ENCODE data around the gene NFIX. TPM values are rescaled to one million over a fixed set of nuclear protein-coding genes. Genes with fewer than 3 reads are reported as not detected.

NFIX gene
- total RNA-seq, 4 donors from 2014 or later: 31.9 to 128 (median 105) TPM

DNA sequence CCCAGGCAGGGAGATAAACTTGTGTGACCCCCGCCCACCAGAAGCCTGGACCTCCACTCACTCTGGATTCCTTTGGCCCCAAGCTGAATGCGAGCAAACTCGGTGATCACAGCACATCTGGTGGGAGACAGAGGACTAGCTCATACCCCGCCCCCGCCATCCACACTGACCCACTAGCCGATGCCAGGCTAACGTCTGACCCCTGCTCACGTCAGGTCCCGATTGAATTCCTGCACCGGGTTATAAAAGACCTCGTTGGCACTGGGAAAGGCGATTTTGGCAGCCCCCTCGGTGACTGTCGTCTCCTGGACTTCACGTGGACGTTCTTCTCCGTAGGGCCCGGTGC, 120.6 kb downstream of the NFIX start:
- peak overlapping the region; percentile 79 to 93 (median 86) for H3K27ac ChIP-seq
- TF ChIP-seq POLR2A (IDR thresholded peaks at IDR 0.05) (no peak), CTCF (IDR thresholded peaks at IDR 0.05 in 4 of 5, conservative IDR thresholded peaks at IDR 0.05 in 1 of 5) (no peak)
- intact Hi-C loops (cut with DNase I; ENCODE audit: low total_unique reads): loop anchor here (5.0 to 10.0 kb wide), 2 partner anchors 234 to 381 kb away; partner anchors contain the start of genes DNASE2, GET3 and TRIR
- no peaks in the 10 kb centered on the region for H3K27me3 ChIP-seq
- peaks cover 0 to 28% of the 10 kb centered on the region in 2 donors for H3K36me3 ChIP-seq
- H3K4me1 ChIP-seq: peaks cover 23 to 36% of the 10 kb centered on the region in 2 donors
- peak overlapping the region; percentile 79 to 100 (median 92) for H3K4me3 ChIP-seq
- in situ Hi-C loops (cut with MboI; ENCODE audit: low sequenced_read_pairs in 4 of 4): loop anchor here in 1 of 4 donors (25.0 kb wide), 1 partner anchor 146 kb away; no protein-coding TSS in a partner anchor
- no peaks in the 10 kb centered on the region for H3K9me3 ChIP-seq
- ATAC-seq: no peak
- DNase-seq: no peak

DNA sequence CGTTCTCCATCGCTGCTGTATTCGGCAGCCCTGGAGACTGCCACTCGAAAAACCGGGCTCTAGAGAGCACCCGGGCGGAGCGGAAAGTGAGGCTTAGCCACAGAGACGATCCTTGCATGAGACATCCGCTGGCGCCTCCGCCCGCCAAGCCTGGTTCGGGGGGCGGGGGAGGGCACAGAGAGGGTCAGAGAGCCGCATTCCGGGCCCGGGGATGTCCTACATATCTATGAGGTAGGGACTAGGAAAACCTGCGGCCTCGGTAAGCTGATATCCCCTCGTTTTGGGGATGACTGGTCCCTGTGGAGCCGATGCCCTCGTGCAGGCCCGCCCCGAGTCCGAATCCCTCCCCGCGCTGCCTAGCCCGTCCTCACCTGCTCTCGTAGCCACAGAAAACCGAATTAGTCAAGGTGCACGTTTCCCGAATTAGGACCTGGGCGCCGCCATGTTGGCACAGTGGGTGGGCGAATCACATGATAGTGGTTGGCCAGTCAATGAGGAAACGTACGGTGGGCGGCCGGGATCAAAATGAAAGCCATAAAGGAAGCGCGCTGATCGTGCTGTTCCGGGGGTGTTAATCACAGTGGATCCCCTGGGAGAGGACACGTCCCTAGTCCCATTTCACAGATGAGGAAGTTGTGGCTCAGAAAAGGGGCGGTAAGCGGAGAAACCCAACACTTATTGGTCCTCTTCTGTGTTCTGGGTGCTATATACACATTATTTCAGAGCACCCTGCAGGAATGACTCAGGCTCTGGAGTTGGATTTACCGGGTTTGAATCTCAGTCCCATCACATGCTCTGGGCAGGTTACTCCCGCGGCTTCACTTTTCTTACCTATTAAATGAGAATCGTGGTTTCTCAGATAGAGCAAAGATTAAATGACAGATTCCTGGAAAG, 121.3 kb downstream of the NFIX start, which contains the start of gene TRMT1:
Gene TRMT1, minus strand, starts transcription at position 459 of the 894 bp plus-strand sequence. Its CDS starts 341 bp downstream, at position 118.
- intact Hi-C loops (cut with DNase I; ENCODE audit: low total_unique reads): loop anchor here (5.0 to 10.0 kb wide), 2 partner anchors 234 to 382 kb away; partner anchors contain the start of genes DNASE2, GET3 and TRIR
- DNase-seq: peak; percentile 88 to 92
- peak; percentile 79 to 82 for ATAC-seq

GRCh38 chr19:13117176-13117771, 122.0 kb downstream of the NFIX start:
- intact Hi-C loops (cut with DNase I; ENCODE audit: low total_unique reads) (loop anchor here (5.0 to 10.0 kb wide), 2 partner anchors 235 to 382 kb away; partner anchors contain the start of genes DNASE2, GET3 and TRIR), in situ Hi-C loops (cut with MboI; ENCODE audit: low sequenced_read_pairs in 4 of 4) (loop anchor here in 1 of 4 donors (25.0 kb wide), 1 partner anchor 145 kb away; no protein-coding TSS in a partner anchor)
- no peak for DNase-seq
- Histone ChIP-seq H3K4me3 (peak overlapping the region; percentile 79 to 100 (median 92)), H3K27ac (peak overlapping the region; percentile 79 to 93 (median 86)), H3K9me3 (no peaks in the 10 kb centered on the region), H3K27me3 (no peaks in the 10 kb centered on the region), H3K36me3 (peaks cover 0 to 27% of the 10 kb centered on the region in 2 donors), H3K4me1 (peaks cover 28 to 36% of the 10 kb centered on the region in 2 donors)
- ATAC-seq: peak; percentile 1 to 22
- TF ChIP-seq CTCF (IDR thresholded peaks at IDR 0.05 in 4 of 5, conservative IDR thresholded peaks at IDR 0.05 in 1 of 5) (no peak), POLR2A (IDR thresholded peaks at IDR 0.05) (no peak)

More for the DNA sequence above, 121.3 kb downstream of the NFIX start, which contains the start of gene TRMT1:
- H3K27ac ChIP-seq: peak within 1 kb of the TSS; percentile 79 to 93 (median 86)
- no peaks in the 10 kb centered on the region for H3K9me3 ChIP-seq
- TF ChIP-seq POLR2A (IDR thresholded peaks at IDR 0.05) (peak; percentile 21 to 24), CTCF (IDR thresholded peaks at IDR 0.05 in 4 of 5, conservative IDR thresholded peaks at IDR 0.05 in 1 of 5) (peak in 1 of 5 experiments; percentile 22)
- H3K36me3 ChIP-seq: peaks cover 0 to 28% of the 10 kb centered on the region in 2 donors
- no peaks in the 10 kb centered on the region for H3K27me3 ChIP-seq
- H3K4me1 ChIP-seq: peaks cover 23 to 36% of the 10 kb centered on the region in 2 donors
- peak within 1 kb of the TSS; percentile 79 to 100 (median 92) for H3K4me3 ChIP-seq
- in situ Hi-C loops (cut with MboI; ENCODE audit: low sequenced_read_pairs in 4 of 4): loop anchor here in 1 of 4 donors (25.0 kb wide), 1 partner anchor 146 kb away; no protein-coding TSS in a partner anchor

- TF ChIP-seq CTCF (IDR thresholded peaks at IDR 0.05 in 4 of 5, conservative IDR thresholded peaks at IDR 0.05 in 1 of 5) (peak in 1 of 5 experiments; percentile 11), POLR2A (IDR thresholded peaks at IDR 0.05) (no peak)
- H3K9me3 ChIP-seq: no peaks in the 10 kb centered on the region
- ATAC-seq (peak; percentile 82 to 83), DNase-seq (peak; percentile 82 to 88)
- H3K27me3 ChIP-seq: no peaks in the 10 kb centered on the region
- peaks cover 0 to 20% of the 10 kb centered on the region in 2 donors for H3K36me3 ChIP-seq
- in situ Hi-C loops (cut with MboI; ENCODE audit: low sequenced_read_pairs in 4 of 4) (loop anchor here in 1 of 4 donors (25.0 kb wide), 1 partner anchor 144 kb away; no protein-coding TSS in a partner anchor), intact Hi-C loops (cut with DNase I; ENCODE audit: low total_unique reads) (loop anchor here (1.0 to 10.0 kb wide), 4 partner anchors 32 to 383 kb away; partner anchors contain the start of genes DNASE2, GET3, IER2 and STX10)
- H3K27ac ChIP-seq: peak within 1 kb of the TSS; percentile 79 to 93 (median 86)
- peaks cover 28 to 36% of the 10 kb centered on the region in 2 donors for H3K4me1 ChIP-seq
- peak within 1 kb of the TSS; percentile 90 to 100 (median 94) for H3K4me3 ChIP-seq
Observed at GRCh38 chr19:13117772-13118423, 122.6 kb downstream of the NFIX start, which contains the start of gene NACC1. TSS of gene NACC1 (plus strand) at chr19:13118264. CDS start at chr19:13135208, 16,944 bp downstream.

All from gastrocnemius medialis (tissue), 4 donors.